Astrocyte (in vitro differentiated cells and primary cell): ENCODE results near the gene FABP6.
"Not testable (repeated sequence)": the region's sequence is repeated elsewhere in the genome, so short reads cannot be mapped to it uniquely, and the experiment has no call there.

Source experiments
- EZH2 ChIP-seq: IDR thresholded peaks from 2 replicates; pipeline ENCODE4 v1.6.1; 2012; ENCODE audit warnings: mild to moderate bottlenecking, low read length, inconsistent platforms; ENCODE audit not compliant: insufficient read depth
- TF ChIP-seq, protein P1 (sequence below): IDR thresholded peaks from 2 replicates; pipeline ENCODE4 v1.5.1; 2011; ENCODE audit warnings: low read depth, mild to moderate bottlenecking, inconsistent platforms, low read length, moderate library complexity; ENCODE audit not compliant: insufficient read depth

DNA sequence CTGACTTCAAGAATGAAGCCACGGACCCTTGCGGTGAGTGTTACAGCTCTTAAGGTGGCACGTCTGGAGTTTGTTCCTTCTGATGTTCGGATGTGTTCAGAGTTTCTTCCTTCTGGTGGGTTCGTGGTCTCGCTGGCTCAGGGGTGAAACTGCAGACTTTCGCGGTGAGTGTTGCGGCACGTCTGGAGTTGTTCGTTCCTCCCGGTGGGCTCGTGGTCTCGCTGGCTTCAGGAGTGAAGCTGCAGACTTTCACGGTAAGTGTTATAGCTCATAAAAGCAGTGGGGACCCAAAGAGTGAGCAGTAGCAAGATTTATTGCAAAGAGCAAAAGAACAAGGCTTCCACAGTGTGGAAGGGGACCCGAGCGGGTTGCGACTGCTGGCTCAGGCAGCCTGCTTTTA, 36.2 kb upstream of the FABP6 start:
- not testable (repeated sequence) for TF ChIP-seq EZH2
- TF ChIP-seq, protein P1, sequence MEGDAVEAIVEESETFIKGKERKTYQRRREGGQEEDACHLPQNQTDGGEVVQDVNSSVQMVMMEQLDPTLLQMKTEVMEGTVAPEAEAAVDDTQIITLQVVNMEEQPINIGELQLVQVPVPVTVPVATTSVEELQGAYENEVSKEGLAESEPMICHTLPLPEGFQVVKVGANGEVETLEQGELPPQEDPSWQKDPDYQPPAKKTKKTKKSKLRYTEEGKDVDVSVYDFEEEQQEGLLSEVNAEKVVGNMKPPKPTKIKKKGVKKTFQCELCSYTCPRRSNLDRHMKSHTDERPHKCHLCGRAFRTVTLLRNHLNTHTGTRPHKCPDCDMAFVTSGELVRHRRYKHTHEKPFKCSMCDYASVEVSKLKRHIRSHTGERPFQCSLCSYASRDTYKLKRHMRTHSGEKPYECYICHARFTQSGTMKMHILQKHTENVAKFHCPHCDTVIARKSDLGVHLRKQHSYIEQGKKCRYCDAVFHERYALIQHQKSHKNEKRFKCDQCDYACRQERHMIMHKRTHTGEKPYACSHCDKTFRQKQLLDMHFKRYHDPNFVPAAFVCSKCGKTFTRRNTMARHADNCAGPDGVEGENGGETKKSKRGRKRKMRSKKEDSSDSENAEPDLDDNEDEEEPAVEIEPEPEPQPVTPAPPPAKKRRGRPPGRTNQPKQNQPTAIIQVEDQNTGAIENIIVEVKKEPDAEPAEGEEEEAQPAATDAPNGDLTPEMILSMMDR, result not testable (repeated sequence)
